Measurements from ENCODE around the gene SUMO4. TPM values are rescaled to one million over a fixed set of nuclear protein-coding genes. Genes with fewer than 3 reads are reported as not detected.
A peak's percentile ranks its signal among the peaks of the same experiment; 100 is the strongest.

SUMO4 gene
- total and polyA plus RNA-seq, 2 of the 8 experiments (the other 6 are each of a cell fraction or from before 2014, with no cell fraction given), result 0.09 to 1.3 TPM

DNA sequence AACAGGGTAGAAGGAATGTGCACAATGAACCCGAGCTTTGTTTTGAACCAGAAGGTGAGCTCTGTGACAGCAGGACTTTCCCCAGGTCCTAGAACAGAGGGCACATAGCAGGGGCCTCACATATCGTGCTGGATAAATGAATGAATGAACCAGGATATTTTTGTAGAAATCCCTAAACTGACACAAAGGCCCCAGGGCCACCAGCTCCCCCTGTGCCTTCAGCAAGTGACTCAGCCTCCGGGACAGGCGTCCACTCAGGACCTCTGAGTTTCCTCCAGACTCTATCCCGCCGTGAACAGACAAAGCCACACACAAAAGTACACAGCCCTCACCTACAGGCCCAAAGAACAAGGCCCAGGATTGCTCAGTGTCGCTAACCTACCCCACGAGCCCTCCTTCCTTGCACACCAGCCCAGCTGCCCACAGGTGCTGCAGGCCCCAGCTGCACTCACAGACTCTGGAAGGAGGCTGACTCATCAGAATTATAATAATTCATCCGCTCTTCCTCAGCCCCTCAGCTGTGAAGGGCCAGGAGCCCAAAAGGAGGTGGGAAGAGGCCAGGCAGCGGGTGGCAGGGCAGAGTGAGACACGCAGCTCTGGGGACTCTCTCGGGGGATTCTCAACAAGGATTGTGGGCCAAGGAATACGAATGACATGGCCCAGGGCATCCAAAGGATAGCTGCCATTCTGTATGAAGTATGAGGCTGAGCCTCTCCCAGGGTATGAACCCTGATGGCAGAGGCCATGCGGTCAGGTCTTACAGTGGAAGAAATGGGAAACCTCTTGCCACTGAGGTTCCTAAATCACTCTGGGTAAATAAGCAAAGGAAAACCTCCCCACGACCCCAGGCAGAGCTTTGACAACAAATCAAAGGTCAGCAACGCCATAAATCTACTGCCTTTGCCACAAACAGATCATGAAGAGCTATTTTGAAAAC lies 40.9 kb downstream of the SUMO4 start:
- POLR2A ChIA-PET (ENCODE audit: partially characterized antibody), result interaction anchor here (2.5 kb wide), 1 partner anchor 10 kb away, joined by 7 read pairs; no protein-coding TSS in a partner anchor
- Histone ChIP-seq H3K4ac (replicated peaks; ENCODE audit: insufficient read length, low read depth, low read length) (no peak overlapping the region), H2BK15ac (ENCODE audit: low read length) (no peak overlapping the region), H3K4me3 (ENCODE audit: extremely low read depth in 1 of 4, insufficient read depth in 2 of 4, low read depth in 3 of 4, low read length in 4 of 4) (no peak overlapping the region), H3K14ac (ENCODE audit: insufficient read length) (no peak overlapping the region), H3K23me2 (ENCODE audit: low read depth, low read length) (no peaks in the 10 kb centered on the region), H2BK120ac (replicated peaks; ENCODE audit: low read depth, low read length) (no peak overlapping the region), H3K56ac (replicated peaks; ENCODE audit: insufficient read length, low read depth, low read length) (no peak overlapping the region), H3K36me3 (ENCODE audit: control insufficient read depth in 2 of 4, insufficient read depth in 4 of 4, low read length in 3 of 4) (no peaks in the 10 kb centered on the region), H2BK20ac (ENCODE audit: low read length) (peak overlapping the region; percentile 43; the same call in 1 of the 2 replicates), H3K9me3 (ENCODE audit: insufficient read depth in 2 of 2, low read depth in 1 of 2, low read length in 1 of 2) (no peaks in the 10 kb centered on the region; a peak in 2 of 4 replicates), H3K79me1 (ENCODE audit: low read depth, low read length) (no peaks in the 10 kb centered on the region), H3K27ac (ENCODE audit: low read depth, low read length) (no peak overlapping the region), H4K8ac (ENCODE audit: extremely low read depth, insufficient read depth, low read length) (no peak overlapping the region), H2AK5ac (ENCODE audit: low read depth, low read length) (no peak overlapping the region), H3K27me3 (replicated peaks in 1 of 4; ENCODE audit: control insufficient read depth in 3 of 4, extremely low read depth in 1 of 4, insufficient read depth in 3 of 4, low read length in 3 of 4) (no peaks in the 10 kb centered on the region), H4K20me1 (replicated peaks in 1 of 2; ENCODE audit: control insufficient read depth in 1 of 2, insufficient read depth in 2 of 2, low read length in 2 of 2) (no peaks in the 10 kb centered on the region), H2AFZ (ENCODE audit: low read length) (peak overlapping the region; percentile 25; the same call in 1 of the 2 replicates), H4K91ac (replicated peaks; ENCODE audit: insufficient read length, low read length) (no peak overlapping the region), H3K9ac (replicated peaks in 1 of 4; ENCODE audit: extremely low read depth in 1 of 4, low read depth in 3 of 4, low read length in 3 of 4) (no peak overlapping the region), H4K5ac (ENCODE audit: insufficient read length, low read depth, low read length) (no peak overlapping the region), H3K79me2 (ENCODE audit: control insufficient read depth in 1 of 2, insufficient read depth in 2 of 2, low read length in 2 of 2) (no peaks in the 10 kb centered on the region), H3K4me1 (replicated peaks in 1 of 4; ENCODE audit: control insufficient read depth in 3 of 4, insufficient read depth in 4 of 4, low read length in 3 of 4) (no peaks in the 10 kb centered on the region), H2BK12ac (ENCODE audit: low read depth, low read length) (no peak overlapping the region), H3K18ac (ENCODE audit: extremely low read depth, low read length) (no peak overlapping the region; the same call in 1 of the 2 replicates), H3K4me2 (ENCODE audit: insufficient read depth in 1 of 2, low read depth in 2 of 2, low read length in 2 of 2) (no peak overlapping the region), H2BK5ac (ENCODE audit: low read depth, low read length) (no peak overlapping the region), H3K23ac (ENCODE audit: insufficient read length) (no peak overlapping the region)
- DNase-seq (ENCODE audit: low read depth in 1 of 2, low spot score in 2 of 2), result no peak
- FAIRE-seq, result no peak
- CTCF ChIA-PET (ENCODE audit: partially characterized antibody), result interaction anchor here (0.9 to 2.8 kb wide), 6 partner anchors 9 to 359 kb away, joined by 3 to 13 read pairs (median 4); no protein-coding TSS in a partner anchor
- WGBS, 2 experiments (ENCODE audit: extremely low coverage in 1 of 2, insufficient coverage in 1 of 2, insufficient read length in 1 of 2, insufficient replicate concordance in 2 of 2, low coverage in 1 of 2, low lambda C conversion rate in 2 of 2, missing lambda C conversion rate in 1 of 2), result 90% methylated on average over 16 of the region's 16 CpGs; no CpG with 5 or more reads in 1 of the 2 experiments
- TF ChIP-seq SP1 (IDR thresholded peaks at IDR 0.05; ENCODE audit: low read depth, low read length), result no peak
- TF ChIP-seq TAF7 (optimal IDR thresholded peaks at IDR 0.05; ENCODE audit: borderline replicate concordance, low read depth, low read length), result no peak
- TF ChIP-seq RBBP5 (IDR thresholded peaks at IDR 0.05; ENCODE audit: borderline replicate concordance, low read depth, low read length), result no peak
- TF ChIP-seq KDM5A (IDR thresholded peaks at IDR 0.05; ENCODE audit: low read length), result no peak

Data from H1 (cell line).